ENCODE results near the gene ZNF845.
"Not testable (repeated sequence)": the region's sequence is repeated elsewhere in the genome, so short reads cannot be mapped to it uniquely, and the experiment has no call there.

Gene ZNF845

DNA sequence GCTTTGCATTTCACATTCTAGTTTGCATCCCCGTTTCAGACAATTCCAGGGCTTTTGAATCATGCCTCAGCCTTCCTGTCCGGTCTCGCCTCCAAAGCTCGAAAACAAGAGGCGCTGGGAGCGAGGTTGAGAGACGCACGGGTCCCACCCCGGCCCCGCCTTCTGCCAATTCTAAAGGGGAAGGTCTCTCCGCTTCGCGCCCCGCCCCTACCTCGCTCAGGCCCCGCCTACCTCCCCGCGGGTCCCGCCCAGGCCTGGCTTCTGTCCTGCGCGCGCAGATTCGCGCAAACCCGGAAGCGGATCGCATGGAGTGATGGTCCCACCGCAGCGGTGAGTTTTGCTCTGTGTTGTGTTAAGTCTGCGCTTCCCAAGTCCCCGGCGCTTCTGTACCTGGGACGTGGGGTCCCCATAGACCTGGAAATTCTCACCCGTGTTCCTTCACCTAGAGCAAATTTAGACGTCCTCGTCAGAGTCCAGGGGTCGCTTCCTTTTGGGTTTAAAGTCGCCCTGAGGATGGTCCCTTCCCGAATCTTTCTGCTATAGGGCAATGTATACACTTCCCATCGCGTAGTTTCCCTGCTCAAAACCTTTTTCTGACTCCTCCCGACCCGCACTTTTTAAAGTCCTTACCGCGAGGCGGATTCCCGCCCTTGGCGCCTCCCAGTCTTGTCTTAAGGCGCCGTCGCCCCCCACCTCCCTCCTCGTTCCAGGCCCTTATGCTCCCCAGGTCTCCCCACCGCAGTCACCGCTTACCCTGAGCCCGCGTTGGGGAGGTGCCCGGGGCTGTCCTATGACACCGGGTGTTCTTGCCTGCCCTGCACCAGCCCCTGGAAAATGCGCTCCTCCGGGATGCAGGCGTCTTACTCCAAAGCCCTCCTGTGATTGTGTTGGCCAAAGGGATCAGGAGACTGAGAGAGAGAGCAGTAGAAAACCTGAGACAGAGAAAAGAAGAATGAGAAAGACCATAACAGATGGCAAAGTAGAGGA is at the start of gene ZNF845:
TSS of gene ZNF845 (plus strand) at position 287 of the 987 bp plus-strand sequence. CDS start 7,559 bp downstream, outside the sequence.
- peak; percentile 93 for DNase-seq

GRCh38 chr19:53285087-53285486 is 48.5 kb upstream of the ZNF845 start:
- no peak for DNase-seq

DNA sequence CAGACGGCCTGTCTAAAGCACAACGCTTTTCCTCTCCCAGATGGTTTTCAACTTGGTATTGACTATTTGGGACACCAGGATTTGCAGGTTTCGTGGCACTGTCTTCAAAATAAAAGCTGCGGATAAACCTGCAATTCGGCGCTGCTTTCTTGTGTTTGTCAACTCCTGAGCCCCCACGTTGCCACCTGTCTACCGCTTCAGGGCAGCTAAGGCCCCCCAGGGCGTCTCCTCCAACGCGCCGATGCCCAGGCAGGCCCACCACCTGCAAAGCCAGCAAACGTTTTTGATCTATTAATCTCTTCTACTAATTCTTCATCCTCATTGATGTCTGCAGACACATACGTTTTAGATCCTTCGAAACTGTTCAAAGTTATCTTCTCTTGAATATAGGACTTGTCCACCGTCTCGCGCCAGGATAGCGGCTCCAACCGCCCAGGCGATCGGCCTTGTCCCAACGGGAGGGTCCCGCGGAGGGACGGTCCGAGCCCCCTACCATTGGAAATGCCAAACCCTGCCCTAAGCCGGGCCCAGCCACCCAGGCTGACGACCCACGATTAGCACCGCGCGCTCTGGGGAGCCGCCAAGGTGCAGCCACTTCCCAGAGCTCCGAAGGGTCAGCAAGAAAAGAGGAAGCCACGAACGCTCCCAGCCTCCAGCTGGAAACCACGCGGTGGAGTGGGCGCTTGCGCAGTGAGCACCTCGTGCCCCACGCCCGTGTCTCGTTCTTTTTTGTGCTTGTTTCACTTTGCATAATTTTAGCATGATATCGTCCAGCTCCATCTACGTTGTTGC is 42.6 kb upstream of the ZNF845 start:
- DNase-seq: no peak

DNA sequence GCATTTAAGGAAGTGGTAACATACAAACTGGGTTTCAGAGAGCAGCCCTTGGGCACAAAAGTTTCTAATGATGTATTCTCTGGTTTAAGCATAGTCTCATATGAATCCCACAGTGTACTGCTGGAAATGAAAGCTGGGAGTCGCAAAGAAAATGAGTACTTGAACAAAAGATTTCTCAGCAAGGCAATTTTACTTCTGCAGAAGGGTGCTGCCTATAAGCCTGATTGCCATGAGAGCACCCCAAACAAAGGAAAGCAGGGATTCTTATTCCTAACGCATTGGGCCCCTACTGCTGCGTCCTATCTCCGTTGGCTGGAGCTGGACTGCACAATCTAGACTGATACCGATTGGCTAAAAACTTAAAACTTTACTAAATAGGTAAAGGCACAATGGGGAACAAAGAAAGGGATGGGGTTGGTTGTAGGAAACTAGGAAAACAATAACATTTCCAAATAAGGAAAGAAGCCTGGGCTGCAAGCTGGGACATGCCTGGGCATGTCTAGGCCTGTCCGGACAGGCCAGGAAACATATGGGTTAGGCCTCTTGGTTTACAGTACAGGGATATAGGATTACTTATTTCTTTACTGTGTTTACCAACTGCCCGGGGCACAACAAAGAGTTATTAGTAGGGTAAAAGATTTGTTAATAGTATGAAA is 38.6 kb upstream of the ZNF845 start:
- DNase-seq: no peak

DNA sequence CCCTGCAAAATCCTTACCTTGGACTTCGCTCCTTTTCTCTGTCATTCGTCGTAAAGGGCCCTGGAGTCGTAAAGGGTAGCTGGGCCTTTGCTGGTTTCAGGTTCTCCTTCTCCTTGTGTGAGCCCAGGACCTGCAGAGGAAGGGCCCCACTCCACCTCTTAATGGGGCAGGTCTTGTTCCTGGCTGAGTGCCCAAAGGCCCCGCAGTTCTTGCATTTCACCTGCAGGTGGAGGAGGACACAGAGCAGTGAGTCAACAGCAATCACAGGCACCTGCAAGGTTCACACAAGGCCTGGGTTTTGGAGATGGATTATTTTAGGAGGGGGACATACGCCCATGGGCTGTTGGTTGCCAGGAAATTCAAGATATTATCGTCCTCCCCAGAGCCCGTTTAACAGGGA is 32.2 kb upstream of the ZNF845 start:
- DNase-seq: not testable (repeated sequence)

- DNase-seq: no peak
Observed at GRCh38 chr19:53308339-53308811, 25.2 kb upstream of the ZNF845 start.

- DNase-seq: no peak
Observed at GRCh38 chr19:53311044-53311443, 22.5 kb upstream of the ZNF845 start.

GRCh38 chr19:53311897-53312296 is 21.7 kb upstream of the ZNF845 start:
- no peak for DNase-seq

DNA sequence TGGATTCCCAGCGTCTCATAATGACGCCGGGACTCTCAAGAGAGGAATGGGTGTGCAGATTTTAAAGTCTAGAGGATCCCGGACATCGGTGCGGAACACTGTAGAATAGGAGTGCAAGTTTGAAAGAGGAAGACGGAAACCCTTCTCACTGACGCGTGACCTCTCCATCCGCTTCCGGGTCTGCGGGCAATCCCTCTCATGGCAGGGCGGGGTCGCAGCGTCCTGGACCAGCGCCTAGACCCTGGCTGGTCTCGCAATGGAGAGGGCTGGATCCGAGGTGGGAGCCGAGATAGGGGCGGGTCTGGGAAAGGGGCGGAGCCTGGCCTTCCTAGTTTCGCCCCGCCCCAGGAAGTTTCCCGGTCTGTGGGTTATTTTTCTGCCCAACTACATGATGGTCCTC is 4.6 kb upstream of the ZNF845 start:
- DNase-seq: peak; percentile 20

GRCh38 chr19:53332484-53332883 is 1.1 kb upstream of the ZNF845 start:
- no peak for DNase-seq

DNA sequence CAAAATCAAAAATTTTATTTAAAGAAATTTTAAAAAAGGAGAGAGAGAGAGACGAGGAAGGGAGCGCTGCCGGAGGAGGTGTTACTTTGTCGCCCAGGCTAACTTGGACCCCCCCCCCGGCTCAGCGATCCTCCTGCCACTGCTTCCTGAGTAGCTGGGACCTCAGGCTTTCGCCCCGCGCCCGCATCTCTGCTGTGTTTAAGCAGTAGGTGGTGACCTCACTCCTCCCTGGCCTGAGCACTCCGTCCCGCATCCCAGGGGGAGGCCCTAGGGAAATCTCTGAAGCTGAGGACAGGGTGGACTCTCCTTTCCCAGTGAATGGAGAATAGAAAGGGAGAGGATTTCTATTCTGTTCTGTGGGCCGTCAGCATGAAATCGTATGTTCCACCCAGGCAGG is 485 bp upstream of the ZNF845 start:
- peak; percentile 39 for DNase-seq

DNA sequence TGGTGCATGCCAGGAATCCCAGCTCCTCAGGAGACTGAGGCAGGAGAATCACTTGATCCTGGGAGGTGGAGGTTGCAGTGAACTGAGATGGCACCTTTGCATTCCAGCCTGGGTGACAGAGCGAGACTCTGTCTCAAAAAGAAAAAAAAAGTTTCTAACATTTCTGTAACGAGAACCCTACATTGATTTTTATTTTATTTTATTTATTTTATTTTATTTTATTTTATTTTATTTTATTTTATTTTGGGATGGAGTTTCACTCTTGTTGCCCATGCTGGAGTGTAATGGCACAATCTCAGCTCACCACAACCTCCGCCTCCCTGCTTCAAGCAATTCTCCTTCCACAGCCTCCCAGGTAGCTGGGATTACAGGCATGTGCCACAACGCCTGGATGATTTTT is 10.9 kb downstream of the ZNF845 start:
- DNase-seq: not testable (repeated sequence)

DNA sequence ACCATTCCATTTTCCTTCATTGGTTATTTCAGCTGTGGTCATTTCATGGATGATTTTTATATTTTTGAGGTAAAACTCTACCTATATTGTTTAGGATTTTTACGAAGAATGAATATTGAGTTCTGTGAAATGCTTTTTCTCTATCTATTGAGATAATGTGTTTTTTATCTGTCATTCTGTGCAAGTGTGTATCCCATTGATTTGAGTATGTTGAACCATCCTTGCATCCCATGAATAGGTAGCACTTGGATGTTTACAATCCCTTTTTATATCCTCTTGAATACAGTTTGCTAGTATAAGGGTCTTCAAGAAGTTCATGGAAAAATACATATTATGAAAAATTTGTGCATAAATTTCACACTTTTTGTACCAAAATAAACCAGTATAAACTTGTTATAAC is 22.2 kb downstream of the ZNF845 start:
- no peak for DNase-seq

- DNase-seq: no peak
Observed at GRCh38 chr19:53357821-53358581, 24.5 kb downstream of the ZNF845 start.

DNA sequence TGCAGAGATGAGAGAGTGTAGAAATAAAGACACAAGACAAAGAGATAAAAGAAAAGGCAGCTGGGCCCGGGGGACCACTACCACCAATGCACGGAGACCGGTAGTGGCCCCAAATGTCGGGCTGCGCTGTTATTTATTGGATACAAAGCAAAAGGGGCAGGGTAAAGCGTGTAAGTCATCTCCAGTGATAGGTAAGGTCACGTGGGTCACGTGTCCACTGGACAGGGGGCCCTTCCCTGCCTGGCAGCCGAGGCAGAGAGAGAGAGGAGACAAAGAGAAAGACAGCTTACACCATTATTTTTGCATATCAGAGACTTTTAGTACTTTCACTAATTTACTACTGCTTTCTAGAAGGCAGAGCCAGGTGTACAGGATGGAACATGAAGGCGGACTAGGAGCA is 26.5 kb downstream of the ZNF845 start:
- not testable (repeated sequence) for DNase-seq

GRCh38 chr19:53365134-53365898 is 31.8 kb downstream of the ZNF845 start, which contains the start of gene ZNF525:
Gene ZNF525 (plus strand): TSS chr19:53365705. CDS start chr19:53372282, 6,577 bp downstream.
- DNase-seq: peak; percentile 98

- peak; percentile 49 for DNase-seq
Observed at GRCh38 chr19:53365899-53366493, 32.4 kb downstream of the ZNF845 start.

GRCh38 chr19:53372196-53372595 is 38.6 kb downstream of the ZNF845 start:
- DNase-seq: no peak

DNA sequence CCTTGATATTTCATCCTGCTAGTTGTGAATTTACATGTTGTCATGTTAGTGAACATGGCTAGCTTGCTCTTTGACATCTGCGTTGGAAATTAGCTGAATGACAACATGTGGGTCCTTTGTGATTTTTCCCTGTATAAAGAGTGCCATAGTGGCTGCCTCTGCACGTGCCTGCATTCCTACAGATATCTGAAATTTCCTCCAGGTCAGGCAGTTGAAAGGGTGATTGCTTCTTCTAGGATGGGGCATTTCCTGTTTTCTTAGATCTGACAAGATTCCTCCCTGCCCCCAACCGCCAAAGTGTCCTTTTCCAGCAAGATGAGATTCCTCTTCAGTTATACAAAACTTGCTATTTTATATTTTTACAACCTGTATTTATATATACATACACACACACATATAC is 40.7 kb downstream of the ZNF845 start:
- DNase-seq: no peak

- DNase-seq: no peak
Observed at GRCh38 chr19:53374743-53375142, 41.2 kb downstream of the ZNF845 start.

GRCh38 chr19:53381376-53381775 is 47.8 kb downstream of the ZNF845 start:
- no peak for DNase-seq

Data from activated naive CD4-positive, alpha-beta T cell treated with anti-CD3 and anti-CD28 coated beads, Interleukin-2, amount 50 U/mL, for 16 hours (primary cell).